NCI-H2081 treated with DMSO at 0.1 percent for 48 hours (cell line): ENCODE measurements around the gene PGF.

Experiments
- DNase-seq: peaks from one replicate; lab custom pipeline; 2025; lab: John Stamatoyannopoulos, UW

PGF gene

GRCh38 chr14:74978416-74978947, 23.1 kb upstream of the PGF start:
- no peak for DNase-seq

- no peak for DNase-seq
Observed at GRCh38 chr14:74977901-74978385, 22.5 kb upstream of the PGF start.

GRCh38 chr14:74977164-74977900, 21.9 kb upstream of the PGF start:
- no peak for DNase-seq

GRCh38 chr14:74976264-74977113, 21.1 kb upstream of the PGF start:
- DNase-seq: no peak

GRCh38 chr14:74975059-74975810, 19.8 kb upstream of the PGF start:
- no peak for DNase-seq

GRCh38 chr14:74974364-74975058, 19.1 kb upstream of the PGF start:
- DNase-seq: no peak

- DNase-seq: no peak
Observed at GRCh38 chr14:74973905-74974363, 18.5 kb upstream of the PGF start.

- no peak for DNase-seq
Observed at GRCh38 chr14:74973003-74973653, 17.7 kb upstream of the PGF start.

- DNase-seq: no peak
Observed at GRCh38 chr14:74968811-74969210, 13.4 kb upstream of the PGF start.

- DNase-seq: no peak
Observed at GRCh38 chr14:74965486-74966153, 10.2 kb upstream of the PGF start.

GRCh38 chr14:74964787-74965485, 9.5 kb upstream of the PGF start:
- DNase-seq: no peak

GRCh38 chr14:74963705-74964271, 8.4 kb upstream of the PGF start:
- no peak for DNase-seq

GRCh38 chr14:74963178-74963704, 7.8 kb upstream of the PGF start:
- no peak for DNase-seq

- no peak for DNase-seq
Observed at GRCh38 chr14:74962493-74962892, 7.1 kb upstream of the PGF start.

- DNase-seq: no peak
Observed at GRCh38 chr14:74962046-74962445, 6.6 kb upstream of the PGF start.

GRCh38 chr14:74961238-74961911, 6.0 kb upstream of the PGF start:
- DNase-seq: no peak

- no peak for DNase-seq
Observed at GRCh38 chr14:74960736-74961135, 5.3 kb upstream of the PGF start.

GRCh38 chr14:74959596-74960180, 4.3 kb upstream of the PGF start:
- no peak for DNase-seq
